HCT116 (cell line): Measurements from ENCODE around the gene KHK. TPM values are rescaled to one million over a fixed set of nuclear protein-coding genes. Genes with fewer than 3 reads are reported as not detected.

Experiments used
- ATAC-seq: fragments of 200-7000 bp; cut with Tn5 transposase; 2 replicates; pipeline ENCODE4 v1.9.1; 2020; ENCODE audit warnings: mild to moderate bottlenecking, moderate library complexity
- BruUV-seq: library from RNA; stranded (reverse); fragments of 400-500 nt; replicated peaks from 2 replicates; lab custom pipeline; 2021; lab: Mats Ljungman, UMichigan
- CTCF ChIA-PET: fragments of 300-600 bp; sonication (Branson Sonifier 250); formaldehyde crosslinking; loops from one replicate; lab custom pipeline; 2021; ENCODE audit warnings: antibody characterized with exemption; lab: Charles Lee
- POLR2A ChIA-PET: fragments of 300-600, 350-600 bp; sonication (Branson Sonifier 250); formaldehyde crosslinking; loops from one replicate; lab custom pipeline; 2021; ENCODE audit warnings: antibody characterized with exemption; lab: Charles Lee
- RAD21 ChIA-PET, 2 experiments: fragments of 300-600 bp; sonication (Branson Sonifier 250); formaldehyde crosslinking; loops; one replicate each; lab custom pipeline; 2023; ENCODE audit warnings: low total read pairs in 2 of 2; ENCODE audit not compliant: uncharacterized antibody in 2 of 2, unreplicated experiment in 2 of 2, low non-redundant PET in 1 of 2; lab: Charles Lee
- DNase-seq: peaks from one replicate; pipeline ENCODE4 v3.0.0-alpha.2; 2010; ENCODE audit warnings: low read depth, low spot score
- H2AFZ ChIP-seq: fragments of 200-600 bp; shearing (Covaris generic), sonication (generic); 2 replicates; pipeline ENCODE4 v1.6.1; 2017; ENCODE audit warnings: low read depth, mixed run types, mixed read lengths, antibody characterized with exemption, low read length; ENCODE audit not compliant: poor library complexity, severe bottlenecking
- H3K27ac ChIP-seq: 2 replicates; pipeline ENCODE4 v1.5.1; 2012; ENCODE audit warnings: low read depth, low read length
- H3K27me3 ChIP-seq: fragments of 200-600 bp; sonication (generic); 2 replicates; pipeline ENCODE4 v1.6.1; 2016; ENCODE audit warnings: mixed run types, low read length, mixed read lengths; ENCODE audit not compliant: insufficient read depth
- H3K36me3 ChIP-seq, 2 experiments: fragments of 200-500 bp in 1 of 2; fragments of 200-600 bp in 1 of 2; sonication (Bioruptor generic) in 1 of 2; sonication (generic) in 1 of 2; 2 replicates each; pipeline versions ENCODE4 v1.5.1 to v1.6.1; 2014 to 2016; ENCODE audit warnings: low read length in 2 of 2, inconsistent platforms in 1 of 2, mixed read lengths in 1 of 2, mixed run types in 1 of 2; ENCODE audit not compliant: insufficient read depth in 2 of 2, control insufficient read depth in 1 of 2
- H3K4me1 ChIP-seq, 2 experiments: fragments of 200-600 bp in 1 of 2; sonication (generic) in 1 of 2; 2 replicates each; pipeline versions ENCODE4 v1.5.1 to v1.6.1; 2012 to 2017; ENCODE audit warnings: low read length in 2 of 2, inconsistent platforms in 1 of 2, mild to moderate bottlenecking in 1 of 2, mixed read lengths in 1 of 2, mixed run types in 1 of 2, moderate library complexity in 1 of 2; ENCODE audit not compliant: insufficient read depth in 2 of 2, control insufficient read depth in 1 of 2
- H3K4me2 ChIP-seq: fragments of 200-600 bp; sonication (generic); 2 replicates; pipeline ENCODE4 v1.6.1; 2017; ENCODE audit warnings: mixed run types, low read length, mixed read lengths
- H3K4me3 ChIP-seq, 2 experiments: fragments of 200-600 bp in 1 of 2; sonication (generic) in 1 of 2; replicated peaks in 1 of 2; 2 replicates each; pipeline ENCODE4 v1.5.1; 2011 to 2016; ENCODE audit warnings: low read length in 2 of 2, control low read depth in 1 of 2, low read depth in 1 of 2, mild to moderate bottlenecking in 1 of 2, mixed read lengths in 1 of 2, mixed run types in 1 of 2
- H3K79me2 ChIP-seq: fragments of 200-600 bp; sonication (generic); 2 replicates; pipeline ENCODE4 v1.6.1; 2017; ENCODE audit warnings: mild to moderate bottlenecking, mixed run types, low read length, moderate library complexity, mixed read lengths; ENCODE audit not compliant: insufficient read depth
- H3K9ac ChIP-seq: fragments of 200-600 bp; sonication (generic); 2 replicates; pipeline ENCODE4 v1.6.1; 2016; ENCODE audit warnings: low read length, mixed read lengths
- H3K9me2 ChIP-seq: fragments of 200-600 bp; sonication (generic), shearing (Covaris generic); 2 replicates; pipeline ENCODE4 v1.6.1; 2017; ENCODE audit warnings: mixed run types, mild to moderate bottlenecking, moderate library complexity; ENCODE audit not compliant: insufficient read depth
- H3K9me3 ChIP-seq, 2 experiments: fragments of 200-500 bp in 1 of 2; fragments of 200-600 bp in 1 of 2; sonication (Bioruptor generic) in 1 of 2; sonication (generic) in 1 of 2; 2 replicates each; pipeline ENCODE4 v1.6.1; 2014 to 2017; ENCODE audit warnings: low read length in 2 of 2, mixed read lengths in 2 of 2, inconsistent platforms in 1 of 2, low read depth in 1 of 2, mild to moderate bottlenecking in 1 of 2, mixed run types in 1 of 2, moderate library complexity in 1 of 2; ENCODE audit not compliant: control insufficient read depth in 1 of 2, insufficient read depth in 1 of 2
- H4K20me1 ChIP-seq: fragments of 200-600 bp; sonication (generic), shearing (Covaris generic); 2 replicates; pipeline ENCODE4 v1.6.1; 2017; ENCODE audit warnings: mixed run types, mild to moderate bottlenecking, moderate library complexity; ENCODE audit not compliant: insufficient read depth
- CBX3 ChIP-seq: IDR thresholded peaks from 2 replicates; pipeline ENCODE4 v1.6.1; 2012; ENCODE audit warnings: low read depth
- CEBPB ChIP-seq: IDR thresholded peaks from 2 replicates; pipeline ENCODE4 v1.6.1; 2012; ENCODE audit warnings: low read depth
- POLR2AphosphoS5 ChIP-seq: IDR thresholded peaks from 2 replicates; pipeline ENCODE4 v1.6.1; 2011; ENCODE audit warnings: mild to moderate bottlenecking, low read depth, low read length, moderate library complexity
- REST ChIP-seq: IDR thresholded peaks from 2 replicates; pipeline ENCODE4 v1.6.1; 2012; ENCODE audit warnings: low read depth
- SIN3A ChIP-seq: IDR thresholded peaks from 2 replicates; pipeline ENCODE4 v1.6.1; 2012; ENCODE audit warnings: low read depth
- SP1 ChIP-seq: IDR thresholded peaks from 2 replicates; pipeline ENCODE4 v1.6.1; 2012; ENCODE audit warnings: low read depth
- TCF7L2 ChIP-seq: IDR thresholded peaks from 2 replicates; pipeline ENCODE4 v1.7.0; 2011; ENCODE audit warnings: borderline replicate concordance, inconsistent platforms; ENCODE audit not compliant: insufficient read depth, insufficient read length; ENCODE audit errors: extremely low read depth
- YY1 ChIP-seq: IDR thresholded peaks from 2 replicates; pipeline ENCODE4 v1.6.1; 2011; ENCODE audit warnings: low read length, low read depth, moderate library complexity, mild to moderate bottlenecking; ENCODE audit not compliant: insufficient replicate concordance; ENCODE audit errors: extremely low read depth
- ZNF274 ChIP-seq: fragments of 200-500 bp; sonication (Bioruptor generic); IDR thresholded peaks from 2 replicates; pipeline ENCODE4 v1.6.1; 2014; ENCODE audit warnings: mild to moderate bottlenecking, low read depth, low read length, inconsistent platforms
- intact Hi-C: fragments of 100-400 bp; cut with micrococcal nuclease; formaldehyde crosslinking; loops from 2 replicates; pipeline ENCODE4 v1.10.0; 2022
- total RNA-seq: library from RNA; stranded (reverse); gene quantifications from one replicate; pipeline ENCODE4 v1.2.1, GENCODE V29; 2021; ENCODE audit not compliant: unreplicated experiment
- TF ChIP-seq, protein P1 (sequence below): IDR thresholded peaks from 2 replicates; pipeline ENCODE4 v1.6.1; 2012
- TF ChIP-seq, protein P2 (sequence below), 3 experiments: fragments of 200-600 bp in 1 of 3; sonication (generic) in 1 of 3; IDR thresholded peaks in 2 of 3; conservative IDR thresholded peaks in 1 of 3; 2 replicates each; pipeline ENCODE4 v1.5.1; 2012 to 2017; ENCODE audit warnings: low read depth in 2 of 3, low read length in 2 of 3, antibody characterized with exemption in 1 of 3, borderline replicate concordance in 1 of 3, control low read depth in 1 of 3, mild to moderate bottlenecking in 1 of 3, mixed read lengths in 1 of 3, mixed run types in 1 of 3, moderate library complexity in 1 of 3; ENCODE audit not compliant: insufficient read depth in 1 of 3

Gene KHK
- total RNA-seq, 1 experiment from 2014 or later = 6.7 TPM

DNA sequence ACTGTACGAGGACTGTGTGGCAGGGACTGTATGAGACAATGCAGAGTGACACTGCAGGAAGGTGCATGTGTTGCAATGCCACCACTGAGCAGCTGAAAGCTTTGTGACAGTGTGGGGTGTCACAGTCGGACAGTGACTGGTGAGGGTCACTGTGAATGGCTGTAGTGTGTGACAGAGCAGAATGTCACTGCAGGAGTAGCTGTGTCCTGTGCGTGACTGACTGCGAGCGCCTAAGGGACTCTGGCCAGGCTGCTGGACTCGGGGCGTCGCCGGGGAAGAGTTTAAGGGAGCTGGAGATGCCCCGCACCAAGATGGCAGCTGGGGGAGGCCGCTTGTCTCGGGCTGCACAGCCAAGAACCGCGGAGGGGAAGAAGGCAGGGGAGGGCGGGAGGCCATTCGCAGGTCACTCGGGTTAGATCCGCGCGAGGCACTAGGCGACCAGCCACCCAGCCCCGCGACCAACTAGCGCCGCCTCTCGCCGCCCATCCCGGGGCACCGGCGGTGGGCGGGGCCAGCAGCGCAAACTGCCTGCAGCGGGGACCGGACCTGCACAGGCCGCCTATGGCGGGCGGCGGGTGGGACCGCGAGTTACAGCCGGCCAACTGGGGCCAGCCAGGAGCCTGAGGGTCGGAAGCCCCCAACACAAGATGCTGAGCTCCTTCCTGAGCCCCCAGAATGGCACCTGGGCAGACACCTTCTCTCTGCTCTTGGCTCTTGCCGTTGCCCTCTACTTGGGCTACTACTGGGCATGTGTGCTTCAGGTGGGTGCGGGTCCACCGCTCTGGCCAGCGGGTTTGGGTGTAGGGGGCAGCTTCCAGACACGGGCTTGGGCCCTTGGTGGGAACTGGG is 37.0 kb downstream of the KHK start, which contains the start of gene ABHD1:
ABHD1 (plus strand) TSS at position 514 of the 849 bp plus-strand sequence; CDS start at position 648, 134 bp downstream.
- no peak for TF ChIP-seq TCF7L2
- no peak for TF ChIP-seq SP1
- no peak for TF ChIP-seq CBX3
- no peak within 1 kb of the TSS for H3K9ac ChIP-seq
- no peak for DNase-seq
- H3K36me3 ChIP-seq = no peaks in the 10 kb centered on the region
- no peak within 1 kb of the TSS for H3K27ac ChIP-seq
- no peaks in the 10 kb centered on the region for H3K9me2 ChIP-seq
- H3K4me1 ChIP-seq = peaks cover 0 to 7% of the 10 kb centered on the region in 2 experiments; a peak in 2 of 4 replicates
- no peaks in the 10 kb centered on the region for H3K27me3 ChIP-seq
- H3K79me2 ChIP-seq = no peaks in the 10 kb centered on the region
- ChIA-PET CTCF (no interaction called here), RAD21 (no interaction called here), POLR2A (no interaction called here)
- BruUV-seq = no TSS peak
- no peak within 1 kb of the TSS for H3K4me3 ChIP-seq
- intact Hi-C loops = no loop called here
- H3K4me2 ChIP-seq = no peak within 1 kb of the TSS
- ATAC-seq = no peak
- no peak within 1 kb of the TSS for H2AFZ ChIP-seq
- H4K20me1 ChIP-seq = no peaks in the 10 kb centered on the region
- H3K9me3 ChIP-seq = no peaks in the 10 kb centered on the region

DNA sequence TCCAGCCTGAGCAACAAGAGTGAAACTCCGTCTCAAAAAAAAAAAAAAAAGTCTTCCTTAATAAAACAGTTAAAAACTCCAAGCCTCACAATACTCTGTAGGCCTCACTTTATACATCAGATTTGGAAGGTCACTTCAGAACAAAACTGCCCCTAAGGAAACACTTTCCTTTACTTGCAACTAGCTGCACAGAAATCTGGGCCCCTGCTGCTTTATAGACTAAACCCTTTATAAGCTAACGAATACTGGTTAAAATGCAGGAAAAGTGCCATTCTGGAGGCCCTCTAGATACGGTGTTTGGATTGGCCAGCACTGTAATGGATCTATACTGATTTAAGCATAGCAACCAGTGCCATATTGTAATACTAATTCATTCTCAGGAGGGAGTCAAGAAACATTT is 38.5 kb downstream of the KHK start:
- H3K9me3 ChIP-seq = no peaks in the 10 kb centered on the region
- no peak overlapping the region for H3K4me2 ChIP-seq
- H4K20me1 ChIP-seq = no peaks in the 10 kb centered on the region
- intact Hi-C loops = no loop called here
- H3K27me3 ChIP-seq = no peaks in the 10 kb centered on the region
- H3K9ac ChIP-seq = no peak overlapping the region
- H3K4me1 ChIP-seq = no peaks in the 10 kb centered on the region
- ChIA-PET CTCF (no interaction called here), POLR2A (no interaction called here), RAD21 (no interaction called here)
- no peak overlapping the region for H2AFZ ChIP-seq
- H3K9me2 ChIP-seq = no peaks in the 10 kb centered on the region
- no peak overlapping the region for H3K4me3 ChIP-seq
- H3K27ac ChIP-seq = no peak overlapping the region
- 0 out of 4 replicates have a peak, but pooled peaks cover 0 to 2% of the 10 kb centered on the region in 2 experiments for H3K36me3 ChIP-seq
- H3K79me2 ChIP-seq = no peaks in the 10 kb centered on the region
- DNase-seq (no peak), ATAC-seq (no peak)
- no TSS peak for BruUV-seq
- TF ChIP-seq SIN3A (no peak), CEBPB (no peak), ZNF274 (no peak), YY1 (no peak), REST (no peak), POLR2AphosphoS5 (no peak)
- TF ChIP-seq, protein P1, sequence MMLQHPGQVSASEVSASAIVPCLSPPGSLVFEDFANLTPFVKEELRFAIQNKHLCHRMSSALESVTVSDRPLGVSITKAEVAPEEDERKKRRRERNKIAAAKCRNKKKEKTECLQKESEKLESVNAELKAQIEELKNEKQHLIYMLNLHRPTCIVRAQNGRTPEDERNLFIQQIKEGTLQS = no peak
- TF ChIP-seq, protein P2, sequence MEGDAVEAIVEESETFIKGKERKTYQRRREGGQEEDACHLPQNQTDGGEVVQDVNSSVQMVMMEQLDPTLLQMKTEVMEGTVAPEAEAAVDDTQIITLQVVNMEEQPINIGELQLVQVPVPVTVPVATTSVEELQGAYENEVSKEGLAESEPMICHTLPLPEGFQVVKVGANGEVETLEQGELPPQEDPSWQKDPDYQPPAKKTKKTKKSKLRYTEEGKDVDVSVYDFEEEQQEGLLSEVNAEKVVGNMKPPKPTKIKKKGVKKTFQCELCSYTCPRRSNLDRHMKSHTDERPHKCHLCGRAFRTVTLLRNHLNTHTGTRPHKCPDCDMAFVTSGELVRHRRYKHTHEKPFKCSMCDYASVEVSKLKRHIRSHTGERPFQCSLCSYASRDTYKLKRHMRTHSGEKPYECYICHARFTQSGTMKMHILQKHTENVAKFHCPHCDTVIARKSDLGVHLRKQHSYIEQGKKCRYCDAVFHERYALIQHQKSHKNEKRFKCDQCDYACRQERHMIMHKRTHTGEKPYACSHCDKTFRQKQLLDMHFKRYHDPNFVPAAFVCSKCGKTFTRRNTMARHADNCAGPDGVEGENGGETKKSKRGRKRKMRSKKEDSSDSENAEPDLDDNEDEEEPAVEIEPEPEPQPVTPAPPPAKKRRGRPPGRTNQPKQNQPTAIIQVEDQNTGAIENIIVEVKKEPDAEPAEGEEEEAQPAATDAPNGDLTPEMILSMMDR (IDR thresholded peaks at IDR 0.05 in 2 of 3, conservative IDR thresholded peaks at IDR 0.05 in 1 of 3; ENCODE audit: borderline replicate concordance in 1 of 3, insufficient read depth in 1 of 3, low read depth in 2 of 3, low read length in 2 of 3) = no peak
